Esophagus muscularis mucosa (tissue), 4 donors: ENCODE results near the gene PPFIBP1. TPM values are rescaled to one million over a fixed set of nuclear protein-coding genes. Genes with fewer than 3 reads are reported as not detected.

ENCODE experiments used
- DNase-seq: peaks from one replicate; pipeline ENCODE4 v3.0.0-alpha.2; 2017; ENCODE audit errors: extremely low spot score
- H3K27ac ChIP-seq, 4 donors: fragments of 200-600 bp; sonication (generic); replicated peaks in 1 of 4; 1 replicate in 3 of 4; 2 replicates in 1 of 4; pipeline ENCODE4 v1.5.1; 2016 to 2019; ENCODE audit warnings: mild to moderate bottlenecking in 1 of 4
- H3K27me3 ChIP-seq, 4 donors: fragments of 200-600 bp; sonication (generic); one replicate each; pipeline versions ENCODE4 v1.5.1 to v1.6.0; 2016 to 2019
- H3K36me3 ChIP-seq, 4 donors: fragments of 200-600 bp; sonication (generic); one replicate each; pipeline ENCODE4 v1.5.1; 2016 to 2019
- H3K4me1 ChIP-seq, 4 donors: fragments of 200-600 bp; sonication (generic); one replicate each; pipeline ENCODE4 v1.5.1; 2016 to 2019
- H3K4me3 ChIP-seq, 4 donors: fragments of 200-600 bp; sonication (generic); 1 replicate in 2 of 4; 2 replicates in 2 of 4; pipeline ENCODE4 v1.5.1; 2016 to 2019; ENCODE audit warnings: mild to moderate bottlenecking in 4 of 4, moderate library complexity in 1 of 4
- H3K9me3 ChIP-seq, 4 donors: fragments of 200-600 bp; sonication (generic); 1 replicate in 3 of 4; 2 replicates in 1 of 4; pipeline ENCODE4 v1.5.1; 2016 to 2019
- EP300 ChIP-seq: sonication (generic); formaldehyde crosslinking; IDR thresholded peaks from one replicate; pipeline ENCODE4 v1.6.1; 2017; ENCODE audit warnings: antibody characterized with exemption
- POLR2A ChIP-seq: fragments of 450-650 bp; IDR thresholded peaks from one replicate; pipeline ENCODE4 v1.6.1; 2017; ENCODE audit warnings: antibody characterized with exemption, moderate library complexity, mild to moderate bottlenecking, low read depth
- POLR2AphosphoS5 ChIP-seq, 2 donors: sonication (generic); formaldehyde crosslinking; IDR thresholded peaks; one replicate each; pipeline ENCODE4 v1.6.1; 2017; ENCODE audit warnings: antibody characterized with exemption in 2 of 2
- WGBS: methylation state at CpG from one replicate; pipeline ENCODE4 v1.1.5; 2018; 5-methylcytosine and 5-hydroxymethylcytosine counted together
- intact Hi-C: fragments of 100-400 bp; cut with DNase I; formaldehyde crosslinking; loops from one replicate; pipeline ENCODE4 v1.15.1; 2023
- total RNA-seq, 4 donors: library from RNA; depleted of rRNA; stranded (reverse); fragments of >200 nt; gene quantifications; one replicate each; pipeline versions ENCODE4 v1.1.0 to v1.2.1, GENCODE V29; 2016
- TF ChIP-seq, protein P1 (sequence below), 3 experiments: fragments of 200-600 bp in 2 of 3; fragments of 450-650 bp in 1 of 3; sonication (generic) in 2 of 3; IDR thresholded peaks; one replicate each; pipeline ENCODE4 v1.5.1; 2017 to 2019; ENCODE audit warnings: antibody characterized with exemption in 3 of 3, mild to moderate bottlenecking in 2 of 3, moderate library complexity in 1 of 3

The PPFIBP1 gene
- total RNA-seq, 4 donors from 2014 or later = 53.2 to 79.0 (median 66.5) TPM

DNA sequence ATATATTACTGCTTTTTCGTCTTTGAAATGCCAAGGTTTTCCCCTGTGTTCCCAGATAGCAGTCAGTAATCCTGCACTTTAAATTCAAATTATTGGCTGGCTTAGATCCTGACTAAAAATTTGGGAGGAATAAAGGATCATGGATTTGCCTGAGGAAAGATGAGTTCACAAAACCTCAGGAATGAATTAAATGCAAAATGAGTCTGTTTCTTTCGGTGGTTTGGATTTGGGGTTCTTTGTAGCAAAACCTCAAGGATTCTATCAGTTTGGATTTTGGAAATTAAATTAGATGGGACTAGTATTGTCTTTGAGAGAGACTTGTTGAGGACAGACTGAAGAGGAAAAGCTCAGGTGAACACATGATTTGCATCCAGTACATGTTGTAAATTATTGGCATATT is 36.1 kb downstream of the PPFIBP1 start:
- intact Hi-C loops = loop anchor here (10.0 kb wide), 1 partner anchor 125 kb away; no protein-coding TSS in a partner anchor
- peak overlapping the region in 1 of 4 donors; percentile 13 for H3K27ac ChIP-seq

DNA sequence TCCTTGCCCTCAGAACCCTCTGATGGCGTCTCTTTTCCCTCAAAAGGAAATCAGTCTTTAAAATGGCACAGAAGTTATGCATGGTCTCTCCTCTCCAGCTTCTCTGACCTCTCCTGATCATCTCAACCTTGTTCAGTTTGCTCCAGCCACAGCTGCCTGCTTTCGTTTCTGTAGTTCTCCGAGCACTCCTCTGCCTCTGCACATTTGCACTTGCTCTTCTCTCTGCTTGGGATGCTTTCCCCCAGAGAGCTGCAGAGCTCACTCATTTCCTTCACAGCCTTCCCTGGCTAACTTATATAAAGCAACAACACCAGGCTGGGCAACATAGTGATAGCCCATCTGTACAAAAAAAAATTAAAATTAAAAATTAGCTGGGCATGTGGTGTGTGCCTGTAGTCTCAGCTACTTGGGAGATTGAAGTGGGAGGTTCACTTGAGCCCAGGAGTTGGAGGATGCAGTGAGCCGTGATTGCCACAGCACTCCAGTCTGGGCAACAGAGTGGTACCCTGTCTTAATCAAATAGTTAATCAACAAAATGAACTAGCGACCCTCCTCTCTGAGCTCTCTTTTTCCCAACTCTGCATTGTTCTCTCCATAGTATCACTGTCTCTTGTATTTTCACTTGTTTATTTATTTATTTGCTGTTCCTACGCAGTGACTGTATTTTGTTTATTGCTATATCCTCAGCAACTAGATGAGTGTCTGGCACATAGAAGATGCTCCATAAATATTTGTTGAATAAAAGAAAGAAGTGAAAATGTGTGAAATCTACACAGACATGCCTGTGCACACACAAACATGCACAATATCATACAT is 37.7 kb downstream of the PPFIBP1 start:
- Histone ChIP-seq H3K4me1 (peaks cover 26 to 55% (median 38%) of the 10 kb centered on the region in 4 donors), H3K27me3 (no peaks in the 10 kb centered on the region), H3K27ac (peak overlapping the region in 2 of 4 donors; percentile 13 to 22), H3K4me3 (peak overlapping the region in 1 of 4 donors; percentile 1), H3K36me3 (no peaks in the 10 kb centered on the region), H3K9me3 (no peaks in the 10 kb centered on the region)
- 47% methylated on average over 6 of the region's 6 CpGs for WGBS
- no peak for DNase-seq
- TF ChIP-seq POLR2A (no peak), EP300 (no peak), POLR2AphosphoS5 (IDR thresholded peaks at IDR 0.05) (no peak)
- TF ChIP-seq, protein P1, sequence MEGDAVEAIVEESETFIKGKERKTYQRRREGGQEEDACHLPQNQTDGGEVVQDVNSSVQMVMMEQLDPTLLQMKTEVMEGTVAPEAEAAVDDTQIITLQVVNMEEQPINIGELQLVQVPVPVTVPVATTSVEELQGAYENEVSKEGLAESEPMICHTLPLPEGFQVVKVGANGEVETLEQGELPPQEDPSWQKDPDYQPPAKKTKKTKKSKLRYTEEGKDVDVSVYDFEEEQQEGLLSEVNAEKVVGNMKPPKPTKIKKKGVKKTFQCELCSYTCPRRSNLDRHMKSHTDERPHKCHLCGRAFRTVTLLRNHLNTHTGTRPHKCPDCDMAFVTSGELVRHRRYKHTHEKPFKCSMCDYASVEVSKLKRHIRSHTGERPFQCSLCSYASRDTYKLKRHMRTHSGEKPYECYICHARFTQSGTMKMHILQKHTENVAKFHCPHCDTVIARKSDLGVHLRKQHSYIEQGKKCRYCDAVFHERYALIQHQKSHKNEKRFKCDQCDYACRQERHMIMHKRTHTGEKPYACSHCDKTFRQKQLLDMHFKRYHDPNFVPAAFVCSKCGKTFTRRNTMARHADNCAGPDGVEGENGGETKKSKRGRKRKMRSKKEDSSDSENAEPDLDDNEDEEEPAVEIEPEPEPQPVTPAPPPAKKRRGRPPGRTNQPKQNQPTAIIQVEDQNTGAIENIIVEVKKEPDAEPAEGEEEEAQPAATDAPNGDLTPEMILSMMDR (IDR thresholded peaks at IDR 0.05) = no peak
- intact Hi-C loops = loop anchor here (10.0 kb wide), 1 partner anchor 127 kb away; no protein-coding TSS in a partner anchor

More for the DNA sequence above, 36.1 kb downstream of the PPFIBP1 start:
- no peak overlapping the region for H3K4me3 ChIP-seq
- H3K36me3 ChIP-seq = no peaks in the 10 kb centered on the region
- no peak for TF ChIP-seq EP300
- TF ChIP-seq POLR2AphosphoS5 (IDR thresholded peaks at IDR 0.05) = no peak
- TF ChIP-seq, protein P1 (IDR thresholded peaks at IDR 0.05) = no peak
- no peak for TF ChIP-seq POLR2A
- DNase-seq = no peak
- peaks cover 42 to 67% (median 53%) of the 10 kb centered on the region in 4 donors for H3K4me1 ChIP-seq
- no peaks in the 10 kb centered on the region for H3K9me3 ChIP-seq
- H3K27me3 ChIP-seq = no peaks in the 10 kb centered on the region
- 82% methylated on average over 2 of the region's 2 CpGs for WGBS

- peaks cover 13 to 37% (median 30%) of the 10 kb centered on the region in 4 donors for H3K4me1 ChIP-seq
Measured at GRCh38 chr12:27564612-27565213, 40.7 kb downstream of the PPFIBP1 start.

GRCh38 chr12:27566159-27566558 is 42.2 kb downstream of the PPFIBP1 start:
- Histone ChIP-seq H3K9me3 (no peaks in the 10 kb centered on the region), H3K4me3 (no peak overlapping the region), H3K36me3 (no peaks in the 10 kb centered on the region), H3K4me1 (peaks cover 13 to 25% (median 24%) of the 10 kb centered on the region in 4 donors), H3K27me3 (no peaks in the 10 kb centered on the region), H3K27ac (no peak overlapping the region)
- intact Hi-C loops = loop anchor here (10.0 kb wide), 1 partner anchor 131 kb away; no protein-coding TSS in a partner anchor
- no peak for DNase-seq
- TF ChIP-seq POLR2AphosphoS5 (IDR thresholded peaks at IDR 0.05) (no peak), POLR2A (no peak)
- TF ChIP-seq, protein P1 (IDR thresholded peaks at IDR 0.05) = peak in 2 of 3 experiments; percentile 9
- WGBS = 94% methylated on average over 2 of the region's 2 CpGs

More at GRCh38 chr12:27564612-27565213, 40.7 kb downstream of the PPFIBP1 start:
- 73% methylated on average over 9 of the region's 9 CpGs for WGBS
- Histone ChIP-seq H3K36me3 (no peaks in the 10 kb centered on the region), H3K27ac (peak overlapping the region in 1 of 4 donors; percentile 29), H3K9me3 (no peaks in the 10 kb centered on the region), H3K27me3 (no peaks in the 10 kb centered on the region), H3K4me3 (no peak overlapping the region)
- TF ChIP-seq POLR2A = no peak
- no peak for TF ChIP-seq POLR2AphosphoS5 (IDR thresholded peaks at IDR 0.05)
- TF ChIP-seq, protein P1 (IDR thresholded peaks at IDR 0.05) = no peak
- intact Hi-C loops = loop anchor here (10.0 kb wide), 1 partner anchor 130 kb away; no protein-coding TSS in a partner anchor
- no peak for DNase-seq
